ENCODE results near the gene CAMKK1.

DNA sequence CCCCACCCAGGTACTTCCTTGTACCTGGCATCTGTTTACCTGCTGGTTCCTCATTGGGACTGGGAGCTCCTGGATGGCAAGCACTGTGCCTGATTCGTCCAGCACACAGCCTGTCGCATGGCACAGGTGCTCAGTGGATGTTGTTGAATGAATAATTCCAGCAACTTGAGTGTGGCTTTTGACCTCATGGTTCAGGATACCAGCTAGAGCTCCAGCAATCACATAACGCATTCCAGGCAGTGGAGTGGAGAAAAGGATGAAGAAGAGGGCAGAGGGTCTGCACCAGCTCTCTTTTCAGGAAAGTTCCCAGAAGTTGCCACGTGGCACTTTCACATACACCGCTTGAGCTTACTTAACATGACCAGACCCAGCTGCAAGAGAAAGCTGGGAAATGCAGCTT is 1.3 kb upstream of the CAMKK1 start:
- TF ChIP-seq POLR2A (IDR thresholded peaks at IDR 0.05) (no peak), CTCF (IDR thresholded peaks at IDR 0.05) (no peak)

Data from ovary (tissue), 3 donors.